ENCODE results near the gene PPP2R2C.

Gene PPP2R2C

GRCh38 chr4:6348408-6348807, 124.0 kb downstream of the PPP2R2C start:
- H3K4me3 ChIP-seq (replicated peaks; ENCODE audit: low read depth, low read length): no peak overlapping the region
- TF ChIP-seq, protein P1, sequence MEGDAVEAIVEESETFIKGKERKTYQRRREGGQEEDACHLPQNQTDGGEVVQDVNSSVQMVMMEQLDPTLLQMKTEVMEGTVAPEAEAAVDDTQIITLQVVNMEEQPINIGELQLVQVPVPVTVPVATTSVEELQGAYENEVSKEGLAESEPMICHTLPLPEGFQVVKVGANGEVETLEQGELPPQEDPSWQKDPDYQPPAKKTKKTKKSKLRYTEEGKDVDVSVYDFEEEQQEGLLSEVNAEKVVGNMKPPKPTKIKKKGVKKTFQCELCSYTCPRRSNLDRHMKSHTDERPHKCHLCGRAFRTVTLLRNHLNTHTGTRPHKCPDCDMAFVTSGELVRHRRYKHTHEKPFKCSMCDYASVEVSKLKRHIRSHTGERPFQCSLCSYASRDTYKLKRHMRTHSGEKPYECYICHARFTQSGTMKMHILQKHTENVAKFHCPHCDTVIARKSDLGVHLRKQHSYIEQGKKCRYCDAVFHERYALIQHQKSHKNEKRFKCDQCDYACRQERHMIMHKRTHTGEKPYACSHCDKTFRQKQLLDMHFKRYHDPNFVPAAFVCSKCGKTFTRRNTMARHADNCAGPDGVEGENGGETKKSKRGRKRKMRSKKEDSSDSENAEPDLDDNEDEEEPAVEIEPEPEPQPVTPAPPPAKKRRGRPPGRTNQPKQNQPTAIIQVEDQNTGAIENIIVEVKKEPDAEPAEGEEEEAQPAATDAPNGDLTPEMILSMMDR (IDR thresholded peaks at IDR 0.05; ENCODE audit: low read depth, low read length, missing control alignments): no peak
- DNase-seq (ENCODE audit: extremely low read depth, low read depth): no peak

DNA sequence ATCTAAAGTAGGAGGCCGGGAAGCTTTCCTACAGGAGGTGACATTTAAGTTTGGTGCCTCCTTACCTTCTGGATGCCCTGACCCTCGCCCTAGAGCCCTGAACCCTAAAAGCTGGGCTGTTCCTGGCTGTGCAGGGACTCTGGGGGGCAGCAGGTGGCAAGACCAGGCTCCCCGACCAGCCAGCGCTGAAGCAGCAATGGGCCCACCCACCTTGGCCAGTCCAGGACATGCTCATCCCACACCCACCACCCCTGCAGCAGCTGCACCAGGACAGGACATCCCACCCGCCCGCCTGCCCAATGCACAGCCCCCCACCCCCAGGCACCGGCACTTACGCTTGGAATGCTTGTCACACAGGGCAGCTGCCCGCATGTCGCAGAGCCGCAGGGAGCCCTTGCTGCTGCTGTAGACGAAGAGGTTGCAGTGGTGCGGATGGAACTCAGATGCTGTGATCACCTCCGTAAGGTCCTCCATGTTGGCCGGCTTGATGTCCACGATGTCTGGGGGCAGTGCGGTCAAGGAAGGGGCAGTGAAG, 124.8 kb downstream of the PPP2R2C start:
- H3K4me3 ChIP-seq (replicated peaks; ENCODE audit: low read depth, low read length): no peak overlapping the region
- TF ChIP-seq, protein P1 (IDR thresholded peaks at IDR 0.05; ENCODE audit: low read depth, low read length, missing control alignments): no peak
- DNase-seq (ENCODE audit: extremely low read depth, low read depth): no peak

GRCh38 chr4:6346373-6347110, 125.9 kb downstream of the PPP2R2C start:
- TF ChIP-seq, protein P1 (IDR thresholded peaks at IDR 0.05; ENCODE audit: low read depth, low read length, missing control alignments): no peak
- H3K4me3 ChIP-seq (replicated peaks; ENCODE audit: low read depth, low read length): no peak overlapping the region
- DNase-seq (ENCODE audit: extremely low read depth, low read depth): no peak

- TF ChIP-seq, protein P1 (IDR thresholded peaks at IDR 0.05; ENCODE audit: low read depth, low read length, missing control alignments): no peak
- no peak overlapping the region for H3K4me3 ChIP-seq (replicated peaks; ENCODE audit: low read depth, low read length)
- DNase-seq (ENCODE audit: extremely low read depth, low read depth): no peak
Observed at GRCh38 chr4:6345866-6346265, 126.5 kb downstream of the PPP2R2C start.

DNA sequence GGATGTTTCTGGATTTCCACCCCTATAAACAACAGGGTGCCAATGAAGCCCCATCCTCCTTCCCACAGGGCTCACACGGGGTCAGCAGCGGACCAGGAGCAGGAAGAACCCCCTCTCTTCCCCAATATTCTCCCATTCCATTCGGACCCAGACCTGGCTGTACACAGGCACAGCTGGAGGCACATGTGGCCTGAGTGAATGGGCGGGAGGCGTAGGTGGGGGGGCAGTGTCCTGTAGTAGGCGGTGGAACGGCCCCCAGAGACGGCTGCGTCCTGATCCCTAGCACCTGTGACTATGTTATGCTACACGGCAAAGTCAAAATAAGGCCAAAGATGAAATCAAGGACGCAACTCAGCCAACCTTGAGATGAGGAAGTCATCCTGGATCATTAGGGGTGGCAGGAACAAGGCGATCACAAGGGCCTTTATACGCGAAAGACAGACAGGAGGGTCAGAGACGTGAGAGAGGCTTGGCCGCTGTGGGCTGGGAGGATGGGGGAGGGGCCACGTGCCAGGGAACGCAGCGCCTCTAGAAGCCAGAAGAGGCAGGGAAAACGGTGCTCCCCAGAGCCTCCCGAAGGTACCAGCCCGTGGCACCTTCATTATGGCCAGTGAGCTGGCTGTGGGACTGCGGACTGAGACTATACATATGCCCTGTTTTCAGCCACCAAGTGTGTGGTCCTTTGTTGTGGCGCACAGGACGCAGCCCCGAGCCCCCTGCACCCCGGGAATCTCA, 127.2 kb downstream of the PPP2R2C start:
- TF ChIP-seq, protein P1 (IDR thresholded peaks at IDR 0.05; ENCODE audit: low read depth, low read length, missing control alignments): no peak
- no peak overlapping the region for H3K4me3 ChIP-seq (replicated peaks; ENCODE audit: low read depth, low read length)
- DNase-seq (ENCODE audit: extremely low read depth, low read depth): no peak

DNA sequence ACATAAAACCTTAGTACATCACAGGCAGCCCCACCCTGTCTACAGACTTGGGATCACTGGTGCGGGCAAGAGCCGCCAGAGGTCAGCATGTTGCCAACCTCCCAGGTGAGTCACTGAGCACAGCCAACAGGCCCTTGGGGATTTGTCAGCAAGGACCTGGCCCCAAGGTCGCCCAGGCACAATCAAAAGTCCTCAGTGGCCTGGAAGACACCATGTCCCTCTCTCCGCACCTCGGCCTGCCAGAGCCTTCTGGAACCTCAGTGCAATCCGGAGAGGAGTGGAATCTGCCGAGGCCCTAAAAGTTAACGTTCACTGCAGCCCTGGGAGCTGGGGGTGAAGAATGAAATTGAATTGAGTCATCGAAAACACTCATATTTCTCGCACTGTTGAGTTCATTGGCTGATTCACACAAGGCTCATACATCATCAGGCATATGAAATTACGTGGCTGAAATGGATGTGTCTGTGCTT, 128.4 kb downstream of the PPP2R2C start:
- no peak for DNase-seq (ENCODE audit: extremely low read depth, low read depth)
- TF ChIP-seq, protein P1 (IDR thresholded peaks at IDR 0.05; ENCODE audit: low read depth, low read length, missing control alignments): no peak
- H3K4me3 ChIP-seq (replicated peaks; ENCODE audit: low read depth, low read length): no peak overlapping the region
